Measurements from ENCODE around the gene DAAM1.

DAAM1 gene

GRCh38 chr14:59355091-59355490 is 166.6 kb downstream of the DAAM1 start:
- DNase-seq (ENCODE audit: insufficient read length, low spot score), result no peak
- no peak for FAIRE-seq

- DNase-seq (ENCODE audit: insufficient read length, low spot score) (no peak), FAIRE-seq (no peak)
Observed at GRCh38 chr14:59356312-59356711, 167.8 kb downstream of the DAAM1 start.

GRCh38 chr14:59356767-59357166 is 168.3 kb downstream of the DAAM1 start:
- DNase-seq (ENCODE audit: insufficient read length, low spot score) (peak; percentile 4), FAIRE-seq (peak; percentile 75)

GRCh38 chr14:59358102-59358501 is 169.6 kb downstream of the DAAM1 start:
- DNase-seq (ENCODE audit: insufficient read length, low spot score) (no peak), FAIRE-seq (no peak)

GRCh38 chr14:59358784-59359183 is 170.3 kb downstream of the DAAM1 start:
- DNase-seq (ENCODE audit: insufficient read length, low spot score) (no peak), FAIRE-seq (no peak)

- no peak for DNase-seq (ENCODE audit: insufficient read length, low spot score)
- FAIRE-seq, result peak; percentile 63
Observed at GRCh38 chr14:59359431-59360124, 171.1 kb downstream of the DAAM1 start.

- FAIRE-seq, result no peak
- no peak for DNase-seq (ENCODE audit: insufficient read length, low spot score)
Observed at GRCh38 chr14:59360233-59360632, 171.8 kb downstream of the DAAM1 start.

- FAIRE-seq, result peak; percentile 52
Observed at GRCh38 chr14:59360923-59361794, 172.7 kb downstream of the DAAM1 start.

GRCh38 chr14:59362513-59362912 is 174.0 kb downstream of the DAAM1 start:
- FAIRE-seq (no peak), DNase-seq (ENCODE audit: insufficient read length, low spot score) (no peak)

More at GRCh38 chr14:59360923-59361794, 172.7 kb downstream of the DAAM1 start:
- no peak for DNase-seq (ENCODE audit: insufficient read length, low spot score)

- DNase-seq (ENCODE audit: insufficient read length, low spot score), result no peak
- FAIRE-seq, result peak; percentile 31
Observed at GRCh38 chr14:59363531-59364226, 175.2 kb downstream of the DAAM1 start.

- no peak for FAIRE-seq
- no peak for DNase-seq (ENCODE audit: insufficient read length, low spot score)
Observed at GRCh38 chr14:59370158-59370742, 181.8 kb downstream of the DAAM1 start.

GRCh38 chr14:59371771-59372170 is 183.3 kb downstream of the DAAM1 start:
- FAIRE-seq (no peak), DNase-seq (ENCODE audit: insufficient read length, low spot score) (no peak)

- no peak for FAIRE-seq
- DNase-seq (ENCODE audit: insufficient read length, low spot score), result no peak
Observed at GRCh38 chr14:59374048-59374447, 185.6 kb downstream of the DAAM1 start.

GRCh38 chr14:59376686-59377085 is 188.2 kb downstream of the DAAM1 start:
- FAIRE-seq (no peak), DNase-seq (ENCODE audit: insufficient read length, low spot score) (no peak)

GRCh38 chr14:59377491-59377890 is 189.0 kb downstream of the DAAM1 start:
- no peak for DNase-seq (ENCODE audit: insufficient read length, low spot score)
- FAIRE-seq, result no peak

GRCh38 chr14:59377991-59378601 is 189.6 kb downstream of the DAAM1 start:
- no peak for FAIRE-seq

GRCh38 chr14:59389936-59390335 is 201.5 kb downstream of the DAAM1 start:
- FAIRE-seq (no peak), DNase-seq (ENCODE audit: insufficient read length, low spot score) (no peak)

More at GRCh38 chr14:59377991-59378601, 189.6 kb downstream of the DAAM1 start:
- no peak for DNase-seq (ENCODE audit: insufficient read length, low spot score)

- no peak for DNase-seq (ENCODE audit: insufficient read length, low spot score)
- FAIRE-seq, result no peak
Observed at GRCh38 chr14:59391388-59391787, 202.9 kb downstream of the DAAM1 start.

- FAIRE-seq (no peak), DNase-seq (ENCODE audit: insufficient read length, low spot score) (no peak)
Observed at GRCh38 chr14:59394268-59394667, 205.8 kb downstream of the DAAM1 start.

- FAIRE-seq (no peak), DNase-seq (ENCODE audit: insufficient read length, low spot score) (no peak)
Observed at GRCh38 chr14:59395672-59396071, 207.2 kb downstream of the DAAM1 start.
